OCI-LY3 (cell line): Measurements from ENCODE around the gene RABGAP1.

Experiments
- H2AFZ ChIP-seq: fragments of 200-600, 300-600 bp; shearing (Covaris generic); 2 replicates; pipeline ENCODE4 v1.6.0; 2014; ENCODE audit warnings: antibody characterized with exemption, low read depth, low read length
- H3K27ac ChIP-seq: fragments of 200-600, 300-600 bp; sonication (generic); 2 replicates; pipeline ENCODE4 v1.5.1; 2014; ENCODE audit warnings: mild to moderate bottlenecking, low read length, moderate library complexity, mixed read lengths
- H3K27me3 ChIP-seq: fragments of 200-600, 300-600 bp; sonication (generic); 2 replicates; pipeline ENCODE4 v1.6.1; 2014; ENCODE audit warnings: low read depth, low read length, mixed read lengths
- H3K36me3 ChIP-seq: fragments of 200-600, 300-600 bp; sonication (generic); replicated peaks from 2 replicates; pipeline ENCODE3; 2014; ENCODE audit warnings: low read depth, low read length, mixed read lengths
- H3K4me1 ChIP-seq: fragments of 300-600, 200-600 bp; sonication (generic); 2 replicates; pipeline ENCODE4 v1.6.1; 2014; ENCODE audit warnings: low read length, mixed read lengths
- H3K4me2 ChIP-seq: fragments of 200-600, 300-600 bp; sonication (generic); 2 replicates; pipeline ENCODE4 v1.6.1; 2014; ENCODE audit warnings: low read length, mixed read lengths
- H3K4me3 ChIP-seq: fragments of 300-600, 200-600 bp; sonication (generic); 2 replicates; pipeline ENCODE4 v1.5.1; 2014; ENCODE audit warnings: antibody characterized with exemption, mild to moderate bottlenecking, low read length, moderate library complexity
- H3K79me2 ChIP-seq: fragments of 300-600, 200-600 bp; shearing (Covaris generic); 2 replicates; pipeline ENCODE4 v1.6.1; 2014; ENCODE audit warnings: mild to moderate bottlenecking, low read length, mixed read lengths
- H3K9ac ChIP-seq: fragments of 300-600, 200-600 bp; shearing (Covaris generic); 2 replicates; pipeline ENCODE4 v1.6.0; 2014; ENCODE audit warnings: mild to moderate bottlenecking, low read length, moderate library complexity
- H3K9me3 ChIP-seq: fragments of 200-600, 300-600 bp; shearing (Covaris generic); 2 replicates; pipeline ENCODE4 v1.6.1; 2014; ENCODE audit warnings: low read length, mixed read lengths; ENCODE audit not compliant: insufficient read depth
- H4K20me1 ChIP-seq: fragments of 200-600, 300-600 bp; sonication (generic); 2 replicates; pipeline ENCODE4 v1.6.1; 2016; ENCODE audit warnings: low read length, mixed read lengths; ENCODE audit not compliant: insufficient read depth
- CTCF ChIP-seq: fragments of 200-600, 300-600 bp; sonication (generic); IDR thresholded peaks from 2 replicates; pipeline ENCODE4 v1.5.1; 2014; ENCODE audit warnings: antibody characterized with exemption, low read length, low read depth
- EZH2phosphoT487 ChIP-seq: fragments of 200-600 bp; shearing (Covaris generic); IDR thresholded peaks from 2 replicates; pipeline ENCODE4 v1.6.1; 2018; ENCODE audit warnings: antibody characterized with exemption, mixed run types, low read depth

RABGAP1 gene

GRCh38 chr9:123074628-123075027 is 133.8 kb downstream of the RABGAP1 start:
- Histone ChIP-seq H3K4me2 (no peak overlapping the region), H3K79me2 (no peaks in the 10 kb centered on the region), H2AFZ (no peak overlapping the region), H3K4me3 (no peak overlapping the region), H4K20me1 (no peaks in the 10 kb centered on the region), H3K36me3 (peaks cover 51% of the 10 kb centered on the region), H3K27ac (no peak overlapping the region), H3K9ac (no peak overlapping the region), H3K9me3 (no peaks in the 10 kb centered on the region), H3K27me3 (no peaks in the 10 kb centered on the region), H3K4me1 (peaks cover 17% of the 10 kb centered on the region)
- no peak for TF ChIP-seq EZH2phosphoT487
- TF ChIP-seq CTCF = no peak

DNA sequence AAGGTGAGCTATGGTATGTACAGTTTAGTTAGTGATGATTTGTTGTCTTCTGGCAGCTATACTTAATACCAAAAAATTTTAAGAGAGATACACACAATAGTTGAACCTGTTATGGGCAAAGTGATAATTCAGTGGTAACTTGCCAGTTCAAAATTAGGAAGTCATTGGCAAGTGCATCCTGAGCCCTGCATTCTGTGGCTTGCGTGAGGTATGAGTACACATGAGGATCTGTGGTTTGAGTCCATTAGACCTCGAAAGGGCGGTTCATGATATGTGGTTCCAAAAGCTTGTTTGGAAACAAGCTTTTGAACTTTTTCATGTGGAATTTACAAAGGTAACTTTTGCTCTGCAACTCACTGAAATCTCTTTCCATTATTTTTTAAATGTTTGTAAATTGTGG is 139.6 kb downstream of the RABGAP1 start:
- Histone ChIP-seq H3K4me3 (no peak overlapping the region), H2AFZ (no peak overlapping the region), H3K9me3 (no peaks in the 10 kb centered on the region), H3K36me3 (peaks cover 63% of the 10 kb centered on the region), H3K27ac (no peak overlapping the region), H3K79me2 (no peaks in the 10 kb centered on the region), H3K4me2 (no peak overlapping the region), H3K9ac (no peak overlapping the region), H4K20me1 (no peaks in the 10 kb centered on the region), H3K4me1 (peaks cover 5% of the 10 kb centered on the region), H3K27me3 (no peaks in the 10 kb centered on the region)
- TF ChIP-seq EZH2phosphoT487 (no peak), CTCF (no peak)

- no peaks in the 10 kb centered on the region for H3K9me3 ChIP-seq
- peaks cover 7% of the 10 kb centered on the region for H3K4me1 ChIP-seq
- no peaks in the 10 kb centered on the region for H4K20me1 ChIP-seq
- no peak overlapping the region for H3K4me2 ChIP-seq
- peaks cover 56% of the 10 kb centered on the region for H3K36me3 ChIP-seq
- H3K4me3 ChIP-seq = no peak overlapping the region
- H3K27ac ChIP-seq = no peak overlapping the region
- no peak overlapping the region for H2AFZ ChIP-seq
- H3K9ac ChIP-seq = no peak overlapping the region
- TF ChIP-seq CTCF (peak; percentile 59), EZH2phosphoT487 (no peak)
- H3K79me2 ChIP-seq = no peaks in the 10 kb centered on the region
- H3K27me3 ChIP-seq = no peaks in the 10 kb centered on the region
Observed at GRCh38 chr9:123081824-123082223, 141.0 kb downstream of the RABGAP1 start.

DNA sequence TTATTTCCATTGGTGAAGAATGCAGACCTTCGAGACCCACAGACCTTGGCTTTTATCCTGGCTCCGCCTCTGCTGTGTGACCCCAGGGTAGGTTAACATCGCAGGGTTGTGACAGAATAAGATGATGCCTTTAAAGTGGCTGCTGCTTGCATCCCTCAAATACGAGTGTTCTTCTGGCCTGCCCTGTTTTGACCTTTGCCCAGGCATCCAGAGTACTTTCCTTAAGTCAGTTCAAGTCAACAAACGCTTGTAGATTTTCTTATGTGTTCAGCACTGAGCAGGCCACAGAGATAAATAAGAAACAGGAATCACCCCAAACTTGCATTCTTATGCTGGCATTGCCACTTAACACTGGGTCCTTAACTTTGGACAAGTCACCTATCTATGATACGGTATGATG is 142.9 kb downstream of the RABGAP1 start:
- H2AFZ ChIP-seq = no peak overlapping the region
- no peak overlapping the region for H3K9ac ChIP-seq
- no peak overlapping the region for H3K27ac ChIP-seq
- H3K79me2 ChIP-seq = no peaks in the 10 kb centered on the region
- no peaks in the 10 kb centered on the region for H3K9me3 ChIP-seq
- H3K36me3 ChIP-seq = peaks cover 54% of the 10 kb centered on the region
- no peaks in the 10 kb centered on the region for H3K27me3 ChIP-seq
- H3K4me1 ChIP-seq = peaks cover 7% of the 10 kb centered on the region
- no peaks in the 10 kb centered on the region for H4K20me1 ChIP-seq
- no peak for TF ChIP-seq EZH2phosphoT487
- TF ChIP-seq CTCF = no peak
- H3K4me2 ChIP-seq = no peak overlapping the region
- no peak overlapping the region for H3K4me3 ChIP-seq
